RKO (cell line): Measurements from ENCODE around the gene PIGN.
A peak's percentile ranks its signal among the peaks of the same experiment; 100 is the strongest.
"Not testable (repeated sequence)": the region's sequence is repeated elsewhere in the genome, so short reads cannot be mapped to it uniquely, and the experiment has no call there.

Experiments used
- DNase-seq: peaks from one replicate; pipeline ENCODE4 v3.0.0-alpha.2; 2016; ENCODE audit warnings: low spot score

Gene PIGN

DNA sequence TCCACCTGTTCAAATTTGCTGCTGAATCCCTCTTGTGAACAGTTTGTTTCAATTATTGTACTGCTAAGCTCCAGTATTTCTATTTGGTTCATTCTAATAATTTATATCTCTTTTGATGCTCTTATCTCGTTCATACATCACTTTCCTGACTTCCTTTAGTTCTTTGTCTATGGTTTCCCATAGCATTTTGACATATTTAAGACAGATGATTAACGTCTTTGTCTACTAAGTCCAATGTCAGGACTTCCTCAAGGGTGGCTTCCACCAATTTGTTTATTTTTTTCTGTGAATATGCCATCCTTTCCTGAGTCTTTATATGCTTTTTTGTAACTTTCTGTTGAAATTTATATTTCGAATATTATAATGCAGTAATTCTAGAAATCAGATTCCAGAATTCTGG is 9.6 kb downstream of the PIGN start:
- no peak for DNase-seq

DNA sequence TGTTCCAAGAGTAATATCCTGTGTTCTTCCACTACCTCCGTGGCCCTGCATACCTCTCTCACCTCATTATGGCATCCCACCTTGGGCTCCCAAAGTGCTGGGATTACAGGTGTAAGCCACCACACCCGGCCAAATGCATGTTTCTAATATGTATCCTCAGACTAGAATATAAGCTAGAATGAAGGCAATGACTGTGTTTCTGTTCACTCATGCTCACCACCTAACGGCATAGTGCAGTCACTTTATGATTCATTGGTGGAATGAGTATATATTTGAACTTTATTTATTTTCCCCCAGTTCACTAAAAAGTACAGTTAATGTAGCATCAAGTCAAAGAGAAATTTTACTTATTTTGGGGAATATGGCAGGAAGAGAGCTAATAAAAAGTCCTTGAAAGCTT is 11.3 kb downstream of the PIGN start:
- DNase-seq = peak; percentile 30

DNA sequence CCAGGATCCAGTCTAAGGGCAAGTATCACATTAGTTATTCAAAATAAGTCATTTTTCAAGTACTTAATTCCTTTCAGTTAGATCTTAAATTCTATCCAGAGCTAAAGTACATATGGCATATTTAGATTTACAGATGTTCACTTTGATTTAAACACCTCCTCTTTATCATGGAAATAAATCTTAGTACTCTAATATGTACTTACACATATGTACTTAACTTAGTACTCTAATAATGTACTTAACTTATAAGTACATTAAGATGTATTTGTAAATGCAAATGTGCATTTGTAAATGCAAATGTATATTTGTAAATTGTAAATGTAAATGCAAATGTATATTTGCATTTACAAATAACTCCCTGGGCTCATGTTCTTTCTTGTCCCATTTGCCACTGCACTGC is 14.6 kb downstream of the PIGN start:
- no peak for DNase-seq

DNA sequence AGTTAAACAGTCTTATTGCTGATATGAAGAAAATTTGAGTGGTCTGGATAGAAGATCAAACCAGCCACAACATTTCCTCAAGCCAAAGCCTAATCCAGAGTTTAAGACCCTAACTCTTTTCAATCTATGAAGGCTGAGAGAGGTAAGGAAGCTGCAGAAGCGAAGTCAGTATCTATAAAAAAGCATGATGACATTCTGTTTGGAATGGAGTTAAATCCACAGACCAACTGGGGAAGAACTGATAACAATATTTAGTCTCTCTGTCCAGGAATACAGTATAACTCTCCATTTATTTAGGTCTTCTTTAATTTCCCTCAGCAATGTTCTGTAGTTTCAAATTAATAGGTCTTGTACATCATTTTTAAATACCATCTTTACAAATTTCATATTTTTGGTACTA is 16.0 kb downstream of the PIGN start:
- no peak for DNase-seq

DNA sequence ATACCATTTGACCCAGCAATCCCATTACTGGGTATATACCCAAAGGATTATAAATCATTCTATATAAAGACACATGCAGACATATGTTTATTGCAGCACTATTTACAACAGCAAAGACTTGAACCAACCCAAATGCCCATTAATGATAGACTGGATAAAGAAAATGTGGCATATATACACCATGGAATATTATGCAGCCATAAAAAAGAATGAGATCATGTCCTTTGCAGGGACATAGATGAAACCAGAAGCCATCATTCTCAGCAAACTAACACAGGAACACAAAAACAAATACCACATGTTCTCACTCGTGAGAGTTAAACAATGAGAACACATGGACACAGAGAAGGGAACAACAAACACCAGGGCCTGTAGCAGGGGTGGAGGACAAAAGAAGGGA is 20.3 kb downstream of the PIGN start:
- not testable (repeated sequence) for DNase-seq

DNA sequence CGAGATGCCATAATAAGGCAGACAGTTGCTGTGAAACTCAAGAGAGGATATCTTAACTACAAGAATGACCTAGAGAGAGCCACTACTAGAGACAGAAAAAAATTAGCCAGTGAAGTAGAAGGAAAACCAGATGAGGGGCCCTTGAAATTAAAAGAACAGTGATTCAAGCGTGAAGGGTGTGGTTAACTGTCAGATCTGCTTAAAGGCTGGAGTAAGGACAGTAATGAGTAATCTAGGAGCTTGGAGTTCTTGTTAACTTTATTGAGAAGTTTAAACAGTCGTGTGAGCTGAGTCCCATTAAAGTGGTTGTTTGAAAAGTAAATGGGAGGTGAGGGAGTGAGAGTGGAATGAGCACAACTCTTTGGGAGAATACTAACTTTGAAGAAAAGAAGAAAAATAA is 21.3 kb downstream of the PIGN start:
- DNase-seq = no peak

DNA sequence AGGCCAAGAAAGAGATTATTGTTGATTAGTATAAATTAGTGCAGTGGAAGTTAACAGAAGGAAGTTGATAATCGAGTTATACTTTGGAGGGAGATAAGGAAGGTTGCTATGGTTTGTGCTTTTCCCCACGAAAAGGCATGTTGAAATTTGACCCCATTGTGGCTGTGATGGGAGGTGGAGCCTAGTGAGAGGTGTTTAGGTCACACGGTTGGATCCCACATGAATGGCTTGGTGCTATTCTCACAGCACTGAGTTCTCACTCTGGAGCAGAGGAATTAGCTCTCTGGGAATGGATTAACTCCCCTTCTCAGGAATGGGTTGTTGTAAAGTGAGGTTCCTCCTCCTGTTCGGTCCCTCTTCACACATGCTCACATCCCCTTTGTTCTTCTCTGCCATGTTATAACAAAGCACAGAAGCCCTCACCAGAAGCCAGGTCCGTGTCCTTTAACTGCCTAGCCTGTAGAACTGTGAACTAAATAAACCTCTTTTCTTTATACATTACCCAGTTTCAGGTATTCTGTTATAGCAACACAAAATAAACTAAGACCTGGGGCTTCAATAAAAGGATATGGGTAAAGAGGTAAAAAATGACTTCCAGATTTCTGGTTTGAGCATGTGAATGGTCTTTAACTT is 21.9 kb downstream of the PIGN start:
- DNase-seq = no peak

DNA sequence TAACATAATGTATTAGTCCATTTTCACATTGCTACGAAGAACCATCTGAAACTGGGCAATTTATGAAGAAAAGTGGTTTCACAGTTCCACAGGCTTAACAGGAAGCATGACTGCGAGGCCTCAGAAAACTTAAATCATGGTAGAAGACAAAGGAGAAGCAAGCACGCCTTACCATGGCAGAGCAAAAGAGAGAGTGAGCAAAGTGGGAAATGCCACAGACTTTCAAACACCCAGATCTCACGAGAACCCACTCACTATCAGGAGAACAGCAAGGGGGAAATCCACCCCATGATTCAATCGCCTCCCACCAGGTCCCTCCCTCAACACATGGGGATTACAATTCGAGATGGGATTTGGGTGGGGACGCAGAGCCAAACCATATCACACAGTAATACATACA is 22.5 kb downstream of the PIGN start:
- DNase-seq = no peak

DNA sequence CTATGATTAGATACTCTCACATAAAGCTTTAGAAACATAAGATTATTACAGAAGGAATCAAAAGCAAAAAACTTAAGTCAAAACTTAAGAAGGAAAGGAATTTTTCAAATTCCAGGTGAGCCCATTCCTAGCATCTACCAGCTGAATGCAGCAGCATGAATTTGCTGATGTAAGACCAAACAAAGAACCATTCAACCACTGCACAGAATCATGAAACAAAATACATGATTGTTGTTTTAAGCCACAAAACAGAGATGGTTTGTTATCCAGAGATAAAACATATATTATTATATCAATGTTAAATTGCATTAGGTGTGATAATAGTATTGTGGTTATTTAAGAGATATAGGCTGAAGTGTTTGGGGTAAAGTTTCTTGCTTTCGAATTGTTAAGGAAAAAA is 29.0 kb downstream of the PIGN start:
- no peak for DNase-seq

DNA sequence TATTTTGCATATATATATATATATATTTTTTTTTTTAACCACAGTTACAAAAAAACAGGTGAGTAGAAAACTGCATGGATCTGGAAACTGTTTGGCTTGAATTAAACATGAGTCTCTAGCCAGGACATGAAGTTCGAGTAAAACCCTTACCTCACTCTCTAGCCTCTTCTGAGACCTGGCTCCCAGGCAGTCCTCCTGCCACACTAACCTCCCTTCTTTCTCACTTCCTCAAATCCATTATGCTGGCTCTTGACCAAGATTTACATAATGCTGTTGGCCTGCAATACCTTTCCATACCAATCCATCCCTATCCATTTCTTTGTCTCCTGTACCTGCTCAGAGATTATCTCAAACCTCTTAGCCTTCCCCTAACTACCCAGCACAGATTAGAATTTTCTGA is 34.0 kb downstream of the PIGN start:
- no peak for DNase-seq

DNA sequence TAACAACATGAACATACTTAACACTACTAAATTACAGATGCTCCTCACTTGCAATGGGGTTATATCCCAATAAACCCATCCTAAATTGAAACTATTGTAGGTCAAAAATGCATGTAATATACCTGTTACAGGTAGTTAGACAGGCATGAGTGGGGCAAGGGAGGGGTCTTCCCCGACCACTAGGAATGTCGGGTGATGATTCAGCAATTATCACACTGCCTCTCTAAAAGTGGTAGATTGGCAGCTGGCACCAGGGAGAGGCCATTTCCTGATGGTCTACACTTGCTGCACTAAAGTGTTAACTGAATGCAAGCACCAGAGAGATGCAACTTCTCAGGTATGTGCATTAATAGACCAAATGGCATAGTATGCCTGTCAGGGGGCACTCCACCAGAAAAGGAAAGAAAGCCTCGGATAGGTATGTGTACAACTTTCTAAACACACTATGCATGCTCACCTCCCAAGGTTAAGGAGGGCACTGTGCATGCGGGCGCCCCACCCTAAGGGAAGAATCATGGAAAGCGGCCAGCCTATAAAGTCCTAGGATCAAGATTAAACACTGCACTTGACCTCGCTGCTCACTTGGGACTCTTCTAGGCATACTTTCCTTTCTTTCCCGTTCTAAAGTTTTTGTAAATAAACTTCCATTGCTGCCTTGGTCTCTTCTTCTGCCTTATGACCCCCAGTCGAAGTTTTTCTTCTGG is 35.6 kb downstream of the PIGN start:
- no peak for DNase-seq

DNA sequence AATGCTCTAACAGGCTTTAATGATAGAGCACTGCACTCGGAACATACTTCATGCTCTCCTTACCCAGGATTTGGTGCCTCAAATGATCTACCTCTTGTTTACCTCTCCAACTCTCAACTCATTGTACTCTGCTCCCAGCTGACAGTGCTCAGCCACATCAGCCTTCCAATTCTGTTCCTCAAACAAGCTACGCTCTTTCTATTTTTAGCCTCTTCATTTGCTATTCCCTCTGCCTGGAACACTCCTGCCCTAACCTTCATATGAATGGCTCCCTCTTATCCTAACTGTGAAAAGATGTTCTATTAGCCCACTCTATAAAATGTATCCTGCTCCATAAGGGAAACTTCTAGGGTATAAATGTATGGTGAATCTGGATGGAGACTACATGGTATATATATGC is 42.5 kb downstream of the PIGN start:
- DNase-seq = no peak

DNA sequence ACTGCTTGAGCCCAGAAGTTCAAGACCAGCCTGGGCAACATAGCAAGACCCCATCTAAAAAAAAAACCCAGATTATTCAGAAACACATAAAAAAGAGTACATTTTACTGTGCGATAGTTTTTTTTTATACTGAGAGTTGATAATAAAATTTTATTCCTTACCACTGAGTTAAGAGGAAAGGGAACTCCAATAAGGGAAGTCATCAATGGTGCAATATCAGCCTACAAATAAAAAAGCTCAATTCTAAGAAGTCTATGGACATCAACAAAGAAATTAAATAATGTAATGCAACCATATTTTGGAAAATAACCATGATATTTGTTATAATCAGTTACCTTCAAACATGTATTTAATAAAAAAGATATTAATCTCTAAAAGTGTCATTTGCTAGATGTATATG is 46.6 kb downstream of the PIGN start:
- no peak for DNase-seq

DNA sequence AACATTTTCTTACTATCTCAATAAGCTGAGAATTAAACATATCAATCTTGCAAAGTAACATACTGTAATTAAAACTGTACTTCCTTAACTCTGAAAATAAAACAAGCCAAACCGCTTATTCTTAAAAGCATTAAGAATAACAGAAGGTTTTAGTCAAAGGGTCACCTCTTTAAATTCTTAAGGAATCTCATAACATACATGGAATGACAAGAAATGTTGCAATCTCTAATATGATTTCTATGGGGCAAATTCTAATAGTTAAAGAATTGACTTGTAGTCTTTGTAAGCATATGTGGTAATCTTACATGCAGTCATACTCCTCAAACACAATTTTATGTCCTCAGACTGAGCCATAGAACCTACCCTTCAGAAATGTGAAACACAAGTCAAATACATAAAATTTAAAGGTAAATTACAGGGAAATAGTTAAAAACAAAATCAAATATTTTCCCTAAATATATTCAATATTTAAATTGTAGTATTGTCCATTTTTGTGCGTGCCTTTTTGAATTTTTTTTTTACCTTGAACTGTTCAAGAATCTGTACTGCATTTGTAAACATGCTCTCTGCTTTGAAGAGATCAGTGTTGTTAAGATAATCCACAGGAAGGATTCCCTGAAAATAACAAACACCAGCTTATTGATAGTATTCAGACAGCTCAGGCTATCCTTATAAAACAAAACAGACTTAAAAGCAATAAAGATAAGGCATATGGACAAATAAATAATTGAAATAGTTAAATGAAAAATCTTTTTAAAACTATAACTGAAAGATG is 48.2 kb downstream of the PIGN start:
- no peak for DNase-seq

DNA sequence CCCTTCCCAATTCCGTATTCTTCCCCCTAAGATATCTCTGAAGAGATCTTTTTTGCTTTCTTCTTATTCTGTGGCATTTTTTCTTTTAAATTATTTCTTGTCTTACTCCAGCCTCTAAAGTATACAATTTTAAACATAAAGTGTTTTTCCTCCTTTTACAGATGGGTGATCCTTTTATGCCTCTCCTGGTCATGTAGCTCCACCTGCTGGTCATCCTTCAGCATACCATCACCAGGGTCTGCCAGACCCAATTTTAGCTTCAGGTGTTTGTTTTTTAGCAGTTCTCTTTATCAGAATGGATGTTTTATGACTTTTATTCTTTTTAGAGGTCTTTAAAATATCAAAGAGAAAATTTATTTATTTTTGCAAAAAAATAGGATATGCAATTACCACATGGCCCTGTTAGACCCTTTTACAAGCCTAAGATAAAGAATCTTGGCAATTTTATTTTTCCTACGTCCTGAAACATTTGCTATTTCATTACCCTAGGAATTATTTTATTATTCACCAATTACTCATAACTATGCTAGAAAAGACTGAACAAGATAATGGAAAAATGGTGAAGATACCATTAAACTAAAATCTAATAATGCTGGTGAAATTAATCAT is 55.5 kb downstream of the PIGN start:
- peak; percentile 62 for DNase-seq

DNA sequence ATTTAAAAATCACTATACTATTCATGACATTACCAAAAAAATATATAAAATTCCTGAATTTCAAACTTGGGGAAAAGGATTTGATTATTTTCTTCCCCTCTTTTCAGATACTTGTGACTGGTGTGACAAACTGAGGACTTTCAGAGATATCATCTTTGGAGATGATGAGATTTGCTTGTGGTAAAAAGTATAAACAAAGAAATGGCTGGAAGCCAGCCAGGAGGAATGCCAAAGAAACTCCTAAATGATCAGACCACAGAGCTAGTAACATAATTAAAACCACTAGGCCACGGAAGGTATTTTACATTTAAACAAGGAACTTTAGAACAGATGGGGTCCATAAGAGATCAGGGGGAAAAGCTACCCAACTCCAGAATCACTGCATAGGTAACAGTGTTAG is 58.7 kb downstream of the PIGN start:
- no peak for DNase-seq

DNA sequence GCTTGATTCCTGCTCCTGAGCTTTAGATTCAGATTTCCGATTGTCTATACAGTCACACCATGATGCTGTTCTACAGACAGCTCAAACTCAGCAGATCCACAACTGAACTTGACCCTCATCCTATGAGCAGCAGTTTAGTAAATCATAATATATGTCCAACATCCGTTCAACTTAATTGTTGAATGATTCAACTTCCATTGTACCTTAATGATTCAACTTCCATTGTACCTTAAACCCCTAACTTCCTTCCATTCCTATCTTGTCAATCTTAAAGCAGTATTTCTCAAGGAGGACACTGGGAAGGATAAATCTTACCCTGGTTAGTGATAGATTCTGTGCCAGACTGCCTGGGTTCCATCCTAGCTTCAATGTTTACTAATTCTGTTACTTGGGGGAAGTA is 60.1 kb downstream of the PIGN start:
- DNase-seq = no peak

DNA sequence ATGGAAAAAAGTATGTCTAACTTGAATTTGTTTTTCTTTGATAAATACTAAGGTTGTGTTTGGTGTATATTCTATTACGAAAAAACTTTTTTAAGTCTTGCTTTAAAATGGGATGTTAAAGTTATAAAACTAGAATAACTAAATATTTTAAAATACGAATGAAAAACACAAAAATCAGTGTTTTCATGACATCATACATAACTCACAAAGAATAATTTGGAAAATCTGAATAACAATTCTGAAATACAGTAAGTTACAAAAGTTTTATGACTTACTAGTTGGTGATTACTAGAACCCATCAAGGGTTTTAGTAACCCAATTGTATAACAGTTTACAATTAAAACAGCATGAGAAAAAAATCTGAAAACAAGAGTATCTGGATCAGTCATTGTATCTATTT is 61.2 kb downstream of the PIGN start:
- no peak for DNase-seq

DNA sequence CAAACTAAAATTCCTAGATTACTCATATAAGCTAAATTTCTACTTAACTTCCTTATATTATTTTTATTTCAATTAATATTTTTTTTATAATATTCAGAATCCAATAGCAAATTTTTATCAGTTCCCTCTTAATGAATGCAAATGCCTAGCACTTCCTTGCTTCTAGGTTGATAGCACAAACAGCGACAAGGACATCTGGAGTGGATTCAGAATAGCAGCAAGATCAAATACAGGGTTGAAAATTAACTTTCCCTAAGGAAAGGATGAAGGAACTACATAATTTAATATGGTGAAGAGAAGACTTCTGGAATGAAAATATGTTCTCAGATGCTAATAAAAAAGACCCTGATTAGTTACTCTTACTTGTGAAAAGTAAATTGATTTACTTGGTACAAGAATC is 64.5 kb downstream of the PIGN start:
- no peak for DNase-seq

DNA sequence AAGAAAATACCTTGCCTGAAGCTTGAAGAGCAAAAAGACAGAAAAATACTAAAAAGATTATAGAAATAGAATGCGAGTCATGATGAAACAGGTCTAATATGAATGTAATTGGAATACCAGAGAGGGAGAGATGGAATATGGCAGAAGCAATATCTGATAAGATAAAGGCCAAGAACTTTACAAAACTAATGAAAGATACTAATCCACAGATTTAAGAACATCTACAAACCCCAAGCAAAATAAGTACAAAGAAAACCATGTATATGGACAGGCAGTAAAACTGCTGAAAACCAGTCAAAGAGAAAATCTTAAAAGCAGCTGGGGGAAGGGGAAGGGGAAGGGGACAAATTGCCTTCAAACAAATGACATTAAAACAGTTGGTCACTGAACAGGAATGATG is 67.0 kb downstream of the PIGN start:
- DNase-seq = no peak

DNA sequence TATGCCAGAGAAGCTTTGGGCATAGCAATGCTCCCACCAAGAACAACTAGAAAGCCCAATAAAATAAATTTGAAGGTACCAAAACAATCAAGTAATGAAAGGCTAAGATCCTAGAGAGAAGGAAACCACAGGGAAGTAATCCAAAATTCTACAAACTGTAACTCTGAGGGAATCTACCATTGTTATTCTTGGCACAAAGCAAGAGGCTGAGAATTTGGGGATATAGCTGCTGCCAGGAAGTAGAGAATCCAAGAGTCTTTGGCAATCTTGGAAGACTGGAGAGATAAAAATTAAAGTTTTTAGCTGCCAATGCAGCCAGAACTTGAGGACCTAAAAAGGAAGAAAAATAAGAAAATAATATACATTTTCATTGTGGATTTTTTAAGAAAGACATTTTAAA is 68.5 kb downstream of the PIGN start:
- no peak for DNase-seq

DNA sequence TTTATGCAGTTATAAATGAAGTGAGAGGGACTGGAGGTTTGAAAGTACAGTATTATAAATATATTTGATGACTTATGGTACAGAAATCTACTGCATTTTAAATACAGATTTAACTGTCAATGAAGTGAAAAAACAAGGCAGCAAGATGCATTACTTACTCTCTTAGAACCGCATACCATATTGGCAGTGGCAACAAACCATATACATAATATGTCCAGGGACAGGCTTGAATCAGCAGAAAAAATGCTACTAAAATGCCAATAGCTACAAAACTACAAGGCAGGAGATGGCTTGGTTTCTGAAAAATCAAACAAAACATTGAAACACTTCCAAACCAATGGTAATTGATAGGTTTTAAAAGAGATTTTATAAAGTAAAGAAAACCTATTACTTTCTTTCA is 77.2 kb downstream of the PIGN start:
- DNase-seq = no peak

DNA sequence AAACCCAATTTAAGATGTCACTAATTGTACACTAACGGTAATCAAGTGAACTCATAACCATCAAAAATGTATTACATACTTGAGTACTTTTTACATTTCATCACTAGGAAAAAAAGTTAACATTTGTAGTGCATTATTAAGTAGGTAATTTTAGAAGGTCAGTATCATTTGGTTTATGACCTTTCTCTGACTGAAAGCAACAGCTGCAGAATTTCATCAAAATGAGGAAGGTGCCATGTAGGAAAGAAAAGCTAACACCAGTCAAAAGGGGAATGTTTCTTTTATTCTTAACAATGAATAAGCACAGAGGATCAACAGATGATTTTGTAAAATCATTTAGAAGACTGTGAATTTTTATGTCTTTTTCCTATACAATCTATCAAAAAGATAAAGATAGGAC is 79.0 kb downstream of the PIGN start:
- no peak for DNase-seq
